HG03280 (cell line): Measurements from ENCODE around the gene KATNAL1.

Source experiments
- ATAC-seq: cut with Tn5 transposase; IDR thresholded peaks from one replicate; pipeline ENCODE4 v1.9.1; 2021; ENCODE audit warnings: mild to moderate bottlenecking, moderate library complexity; ENCODE audit not compliant: unreplicated experiment

KATNAL1 gene

DNA sequence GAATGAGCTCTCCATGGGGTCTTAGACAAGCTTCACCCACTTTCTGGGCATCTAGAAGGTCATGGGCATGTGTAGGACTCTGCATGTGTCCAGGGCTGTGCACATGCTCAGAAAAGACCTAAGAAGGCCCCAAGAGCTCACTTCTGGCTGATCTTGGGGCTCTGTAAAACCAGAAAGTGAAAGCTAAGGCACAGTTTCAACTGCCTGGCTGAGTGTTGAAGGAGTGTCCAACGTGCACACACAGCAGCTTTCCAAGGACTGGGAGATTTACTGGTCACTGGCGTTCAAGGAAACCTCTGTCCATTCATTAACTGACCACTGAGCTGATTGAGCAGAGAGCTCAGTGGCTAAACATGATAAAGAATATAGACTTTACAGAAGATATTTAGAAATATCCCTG, 137.9 kb downstream of the KATNAL1 start:
- ATAC-seq = no peak

- no peak for ATAC-seq
Observed at GRCh38 chr13:30165796-30166195, 141.6 kb downstream of the KATNAL1 start.

DNA sequence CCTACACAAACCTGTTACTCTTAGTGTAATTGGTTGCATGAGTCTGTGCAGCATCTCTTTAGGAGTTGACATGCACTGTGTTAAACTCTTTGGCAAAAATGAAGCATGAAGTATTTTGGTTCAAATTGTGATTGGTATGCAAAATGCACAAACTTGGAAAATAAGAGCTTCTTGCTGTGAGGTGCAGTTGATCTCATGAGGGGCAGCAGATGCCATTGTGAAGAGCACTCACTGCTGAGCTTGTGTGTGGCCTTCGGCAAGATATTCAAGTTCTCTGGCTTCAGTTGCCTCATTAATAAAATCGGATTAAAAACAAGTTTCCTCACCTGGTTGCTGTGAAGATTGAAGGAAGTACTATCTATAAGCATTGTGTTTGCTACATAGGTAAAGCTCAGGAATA, 142.3 kb downstream of the KATNAL1 start:
- no peak for ATAC-seq

GRCh38 chr13:30164146-30164545, 143.2 kb downstream of the KATNAL1 start:
- no peak for ATAC-seq

GRCh38 chr13:30163441-30163840, 143.9 kb downstream of the KATNAL1 start:
- no peak for ATAC-seq

DNA sequence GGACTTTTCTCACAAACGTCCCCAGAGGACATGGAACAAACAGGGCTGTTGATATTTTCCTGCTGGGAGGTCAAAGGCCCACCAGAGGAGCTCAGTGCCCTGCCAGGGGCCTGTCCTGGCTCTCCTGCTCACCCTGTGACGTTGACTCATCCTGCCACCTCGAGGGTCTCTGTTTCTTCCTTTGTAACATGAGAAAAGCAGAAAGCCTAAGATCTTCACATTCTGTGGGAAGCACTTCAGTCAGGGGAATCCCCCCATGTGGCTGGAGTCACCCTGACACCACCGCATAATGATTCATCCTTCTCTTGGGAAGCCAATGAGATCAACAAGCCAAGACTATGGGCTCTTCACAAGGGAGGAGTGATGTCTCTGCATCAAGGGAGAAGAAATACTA, 147.9 kb downstream of the KATNAL1 start:
- no peak for ATAC-seq

- ATAC-seq = no peak
Observed at GRCh38 chr13:30158774-30159445, 148.4 kb downstream of the KATNAL1 start.

DNA sequence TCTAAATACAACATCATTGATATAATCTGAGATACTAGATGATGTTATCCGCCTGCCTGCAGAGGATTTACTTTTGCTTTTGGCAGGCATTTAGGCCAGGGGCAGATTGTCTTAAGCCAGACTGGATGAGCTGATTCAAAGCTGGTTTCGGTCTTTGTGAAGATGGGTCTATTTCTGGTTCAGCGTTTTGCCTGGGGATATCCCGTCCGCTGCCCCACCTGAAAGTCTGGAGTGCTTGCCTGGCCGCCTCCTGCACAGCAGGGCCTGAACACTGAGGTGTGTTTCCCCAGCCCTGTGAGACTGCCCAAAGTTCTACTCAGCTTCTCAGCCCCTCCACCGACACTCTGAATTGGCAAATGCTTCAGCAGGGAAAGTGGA, 149.7 kb downstream of the KATNAL1 start:
- ATAC-seq = no peak

DNA sequence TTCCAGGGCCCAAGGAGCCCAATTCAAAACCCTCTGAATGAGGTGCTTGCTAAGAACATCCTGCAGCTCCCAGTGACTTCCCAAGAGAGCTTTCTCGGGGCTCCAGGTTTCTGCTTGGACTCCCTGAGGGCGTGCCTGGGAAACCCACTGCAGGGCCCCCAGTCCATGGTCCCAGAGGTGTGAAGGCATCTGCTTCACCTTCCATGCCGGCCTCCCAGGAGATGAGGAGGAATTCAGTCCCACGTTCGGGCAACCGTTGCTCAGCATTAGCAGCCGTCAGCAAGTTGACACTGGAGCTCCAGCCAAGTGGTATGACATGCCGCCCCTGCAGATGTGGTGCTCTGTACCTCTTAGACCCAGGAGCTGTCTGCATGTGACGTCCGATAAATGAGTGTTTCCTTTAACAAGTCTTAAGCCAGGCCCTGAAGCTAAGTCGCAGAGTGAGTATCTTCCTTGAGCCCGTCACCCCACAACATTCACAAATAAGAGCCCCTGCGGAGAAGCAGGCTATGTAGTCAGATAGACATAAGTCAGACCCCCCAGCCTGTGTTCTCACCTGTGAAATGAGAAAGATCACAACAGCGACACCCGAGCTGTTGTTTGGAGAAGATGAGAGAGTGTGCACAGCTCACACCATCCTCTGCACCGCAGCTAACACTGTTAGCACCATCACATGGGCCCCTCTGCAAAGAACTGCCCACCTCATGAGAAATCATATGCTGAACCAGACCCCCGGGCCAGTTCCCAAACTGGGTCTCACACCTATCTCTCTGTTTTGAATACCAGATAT, 150.3 kb downstream of the KATNAL1 start:
- ATAC-seq = no peak

DNA sequence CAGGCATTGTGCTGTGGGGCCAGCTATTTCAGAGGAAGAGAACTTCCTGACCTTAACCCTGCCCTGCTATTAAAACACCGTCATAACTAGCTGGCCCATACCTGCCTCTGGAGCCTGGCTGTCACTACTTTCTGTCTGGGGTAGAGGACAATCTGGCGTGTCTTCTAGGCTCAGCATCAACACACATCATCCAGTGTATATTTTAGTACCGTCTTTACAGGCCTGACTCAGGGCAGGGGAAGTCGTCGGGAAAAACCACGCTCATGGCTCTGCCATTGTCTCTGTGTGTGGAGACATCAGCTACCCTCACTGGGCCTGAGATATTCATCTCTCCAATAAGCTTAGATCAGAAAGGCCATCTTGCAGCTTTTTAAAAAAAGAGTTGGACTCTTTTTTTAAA, 151.1 kb downstream of the KATNAL1 start:
- no peak for ATAC-seq

DNA sequence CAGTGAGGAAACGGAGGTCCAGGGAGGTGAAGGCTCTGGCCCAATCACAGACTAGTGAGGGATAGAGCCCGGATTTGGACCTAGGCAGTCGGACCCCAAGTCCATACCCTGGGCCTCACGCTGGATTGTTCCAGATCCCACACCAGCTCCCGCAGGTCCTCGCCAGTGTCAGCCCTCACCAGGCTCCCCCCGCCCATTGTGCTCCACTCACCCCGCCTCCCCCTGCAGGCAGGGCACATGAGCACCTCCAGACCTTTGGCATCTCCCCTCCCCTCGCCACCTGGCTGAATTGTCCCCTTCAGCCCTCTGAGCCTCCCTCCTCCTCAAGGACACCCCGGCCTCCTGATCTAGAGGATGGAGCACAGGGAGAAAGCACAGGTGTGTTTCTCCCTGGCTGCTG, 152.4 kb downstream of the KATNAL1 start:
- no peak for ATAC-seq

- no peak for ATAC-seq
Observed at GRCh38 chr13:30154531-30154930, 152.8 kb downstream of the KATNAL1 start.

- no peak for ATAC-seq
Observed at GRCh38 chr13:30153545-30154426, 153.6 kb downstream of the KATNAL1 start.
